Cardiac septum (tissue), 1 donor: ENCODE measurements around the gene NCEH1. TPM values are rescaled to one million over a fixed set of nuclear protein-coding genes. Genes with fewer than 3 reads are reported as not detected.
"Not testable (repeated sequence)": the region's sequence is repeated elsewhere in the genome, so short reads cannot be mapped to it uniquely, and the experiment has no call there.

Experiments used
- DNase-seq: peaks from one replicate; pipeline ENCODE4 v3.0.0-alpha.2; 2020; ENCODE audit warnings: low spot score
- intact Hi-C: fragments of 100-400 bp; cut with DNase I; formaldehyde crosslinking; loops from one replicate; pipeline ENCODE4 v1.14.0; 2022
- total RNA-seq: library from RNA; stranded (reverse); fragmentation: NEBNext Ultra II Directional; extraction: Animal tissue kit (Norgen Biotek cat#: 25700); gene quantifications from one replicate; pipeline ENCODE4 v1.2.1, GENCODE V29; 2021
- donor health status: DM: no; HTN: no; CAD: no.

The NCEH1 gene
- total RNA-seq, 1 donor from 2014 or later, result 18.5 TPM

DNA sequence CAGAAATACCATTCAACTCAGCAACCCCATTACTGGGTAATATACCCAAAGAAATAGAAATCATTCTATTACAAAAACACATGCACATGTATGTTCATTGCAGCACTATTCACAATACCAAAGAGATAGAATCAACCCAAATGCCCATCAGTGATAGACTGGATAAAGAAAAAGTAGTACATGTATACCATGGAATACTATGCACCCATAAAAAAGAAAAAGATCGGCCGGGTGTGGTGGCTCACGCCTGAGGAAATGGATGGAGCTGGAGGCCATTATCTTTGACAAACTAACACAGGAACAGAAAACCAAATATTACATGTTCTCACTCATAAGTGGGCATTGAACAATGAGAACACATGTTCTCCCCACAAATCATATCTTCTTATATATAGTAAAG lies 112.0 kb downstream of the NCEH1 start:
- no peak for DNase-seq
- intact Hi-C loops, result loop anchor here (10.0 kb wide), 1 partner anchor 54 kb away; no protein-coding TSS in a partner anchor

DNA sequence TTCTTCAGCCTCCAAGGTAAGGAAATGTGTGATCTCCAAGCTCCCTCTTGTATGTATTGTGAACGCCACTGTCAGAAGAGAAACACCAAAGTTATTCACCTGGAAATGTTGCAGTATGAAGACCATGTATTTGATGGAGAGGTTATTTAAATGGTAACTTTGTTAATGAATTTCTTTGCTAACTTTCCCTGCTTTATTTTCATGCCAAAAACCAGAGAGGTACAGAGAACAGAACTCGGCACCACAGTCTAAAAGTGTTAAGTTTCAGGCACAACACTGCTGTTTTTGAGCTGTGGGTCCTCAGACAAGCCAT lies 114.5 kb downstream of the NCEH1 start:
- no peak for DNase-seq
- intact Hi-C loops, result loop anchor here (1.0 to 10.0 kb wide), 2 partner anchors 52 to 106 kb away; no protein-coding TSS in a partner anchor

DNA sequence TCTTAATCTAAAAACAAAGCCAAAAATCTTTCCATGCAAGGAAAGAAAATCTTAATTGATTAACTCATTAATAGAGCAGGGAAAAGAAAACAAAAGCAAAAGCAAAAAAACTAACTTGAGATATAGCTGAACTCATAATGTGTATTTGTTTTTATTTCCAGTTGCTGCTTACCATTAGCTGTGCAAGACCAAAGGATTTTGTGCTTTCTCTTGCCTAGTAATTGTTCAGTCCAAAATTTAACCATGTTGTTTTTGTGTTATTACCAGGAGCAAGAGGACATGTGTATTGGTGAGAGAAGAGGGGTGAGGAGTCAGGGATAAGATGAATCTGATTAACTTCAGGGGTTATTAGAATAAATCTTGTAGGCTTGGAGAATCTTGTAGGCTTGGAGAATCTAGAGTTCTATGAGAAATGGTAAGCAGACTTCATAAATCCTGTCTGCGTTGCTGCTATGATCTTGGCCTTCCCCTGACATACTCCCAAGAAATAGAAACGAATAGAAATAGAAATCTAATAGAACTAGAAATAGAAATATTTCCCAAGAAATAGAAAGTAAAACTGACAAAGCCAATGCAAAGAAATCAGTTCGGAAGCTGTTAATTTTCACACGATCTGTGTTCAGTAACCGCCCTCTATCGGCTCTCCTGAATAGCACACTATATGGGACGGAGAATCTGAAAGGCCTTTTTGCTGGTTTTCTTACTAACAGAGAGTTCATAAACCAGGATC lies 115.0 kb downstream of the NCEH1 start:
- intact Hi-C loops, result loop anchor here (1.0 to 10.0 kb wide), 2 partner anchors 51 to 106 kb away; no protein-coding TSS in a partner anchor
- DNase-seq, result no peak

DNA sequence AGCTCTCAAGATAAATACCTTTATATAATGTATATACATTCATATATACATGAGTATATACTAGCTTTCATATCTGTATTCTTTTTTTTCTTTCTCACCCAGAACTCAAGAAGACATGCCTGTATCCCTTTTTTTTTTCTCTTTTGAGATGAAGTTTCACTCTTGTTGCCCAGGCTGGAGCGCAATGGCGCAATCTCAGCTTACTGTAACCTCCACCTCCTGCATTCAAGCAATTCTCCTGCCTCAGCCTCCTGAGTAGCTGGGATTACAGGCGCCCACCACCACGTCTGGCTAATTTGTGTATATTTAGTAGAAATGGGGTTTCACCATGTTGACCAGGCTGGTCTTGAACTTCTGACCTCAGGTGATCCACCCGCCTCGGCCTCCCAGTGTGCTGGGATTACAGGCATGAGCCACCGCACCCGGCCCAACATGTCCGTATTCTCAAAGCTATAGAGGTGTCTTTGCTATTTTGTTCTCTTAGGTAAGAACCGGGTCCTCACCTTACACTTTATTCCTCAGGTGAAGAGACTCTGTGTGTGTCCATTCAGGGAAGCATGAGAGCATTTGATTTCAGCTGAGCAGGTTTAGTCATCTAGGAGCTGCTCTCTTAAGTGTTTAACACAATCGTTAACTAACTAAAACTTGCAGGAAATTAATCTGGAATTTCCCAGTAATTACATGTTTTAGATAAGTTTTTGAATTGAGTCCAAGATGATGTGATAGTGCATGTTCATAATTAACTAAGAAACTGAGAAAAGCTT lies 115.8 kb downstream of the NCEH1 start:
- DNase-seq, result not testable (repeated sequence)
- intact Hi-C loops, result loop anchor here (10.0 kb wide), 1 partner anchor 50 kb away; no protein-coding TSS in a partner anchor

DNA sequence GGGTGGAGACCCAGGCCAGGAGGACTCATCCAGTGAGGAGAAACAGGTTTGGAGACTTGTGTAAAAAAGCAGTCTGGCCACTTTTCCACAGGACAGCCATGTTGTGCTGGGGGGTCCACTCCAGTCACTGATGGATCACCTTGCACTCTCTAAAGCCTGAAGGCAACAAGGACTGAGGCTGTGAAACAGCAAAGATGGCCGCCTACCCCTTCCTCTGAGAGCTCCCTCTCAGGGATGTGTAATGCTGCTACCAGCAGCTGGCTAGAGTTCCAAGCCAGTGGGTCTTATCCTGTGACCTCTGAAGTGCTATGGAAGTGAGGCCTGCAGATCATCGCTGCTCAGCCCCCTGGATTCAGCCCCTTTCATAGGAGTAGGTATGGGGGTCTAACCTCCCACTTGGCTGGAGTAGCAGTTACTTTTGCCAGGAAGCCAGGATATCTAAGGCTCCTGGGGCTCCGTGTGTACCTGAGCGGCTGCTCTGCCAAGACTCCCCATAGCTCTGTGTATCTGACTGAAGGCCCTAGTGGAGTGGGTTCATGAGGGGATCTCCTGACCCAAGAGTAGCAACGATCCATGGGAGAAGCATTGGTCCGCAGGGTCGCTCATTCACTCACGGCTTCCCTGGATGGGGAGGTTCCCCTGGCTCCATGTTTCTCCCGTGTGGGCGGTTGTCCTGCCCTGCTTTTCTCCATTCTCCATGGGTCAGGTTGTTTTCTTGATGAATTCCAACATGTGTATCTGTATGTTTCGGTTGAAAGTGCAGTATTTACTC lies 117.8 kb downstream of the NCEH1 start:
- DNase-seq, result no peak
- intact Hi-C loops, result loop anchor here (1.0 to 10.0 kb wide), 2 partner anchors 28 to 48 kb away; no protein-coding TSS in a partner anchor

DNA sequence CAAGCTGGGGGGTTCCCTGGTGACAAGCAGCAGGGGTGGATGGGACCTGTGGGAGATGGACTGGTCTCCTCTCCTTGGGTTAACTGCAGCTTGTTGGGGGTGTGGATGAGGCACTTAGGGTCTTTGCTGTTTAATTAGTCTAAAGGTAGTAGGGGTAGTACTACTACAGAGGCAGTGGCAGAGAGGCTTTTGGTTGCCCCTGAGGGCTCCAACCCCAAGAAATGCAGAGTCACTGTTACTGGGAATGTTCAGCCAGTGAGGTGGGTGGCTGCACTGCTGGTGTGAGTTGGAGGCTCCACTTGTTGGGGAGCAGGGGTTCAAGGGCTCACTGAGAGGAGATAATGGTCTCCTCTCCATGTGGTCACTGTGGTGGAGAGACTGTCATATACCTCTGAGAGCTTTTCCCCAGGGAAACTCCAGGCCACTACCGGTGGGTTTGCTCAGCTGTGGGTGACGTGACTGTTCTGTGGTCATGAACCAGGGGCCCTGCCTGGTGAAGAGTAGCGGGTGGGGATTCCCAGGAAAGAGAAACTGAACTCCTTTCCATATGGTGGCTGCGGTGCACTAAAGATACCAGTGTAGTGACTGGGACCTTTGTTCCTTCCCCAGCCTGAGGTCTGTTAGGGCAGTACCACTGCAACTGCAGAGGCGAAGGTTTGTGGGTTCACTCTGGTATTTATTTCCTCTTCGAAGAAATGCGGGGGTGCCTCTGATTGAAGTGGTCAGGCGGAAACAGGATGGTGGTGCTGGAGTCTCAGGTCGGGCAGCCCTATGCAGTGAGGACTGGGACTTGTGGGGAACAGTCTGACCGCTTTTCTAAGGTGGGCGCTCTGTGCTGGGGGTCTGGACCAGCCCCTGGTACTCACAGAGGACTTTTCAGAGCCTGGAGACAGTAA lies 118.7 kb downstream of the NCEH1 start:
- intact Hi-C loops, result loop anchor here (10.0 kb wide), 1 partner anchor 47 kb away; no protein-coding TSS in a partner anchor
- DNase-seq, result no peak

DNA sequence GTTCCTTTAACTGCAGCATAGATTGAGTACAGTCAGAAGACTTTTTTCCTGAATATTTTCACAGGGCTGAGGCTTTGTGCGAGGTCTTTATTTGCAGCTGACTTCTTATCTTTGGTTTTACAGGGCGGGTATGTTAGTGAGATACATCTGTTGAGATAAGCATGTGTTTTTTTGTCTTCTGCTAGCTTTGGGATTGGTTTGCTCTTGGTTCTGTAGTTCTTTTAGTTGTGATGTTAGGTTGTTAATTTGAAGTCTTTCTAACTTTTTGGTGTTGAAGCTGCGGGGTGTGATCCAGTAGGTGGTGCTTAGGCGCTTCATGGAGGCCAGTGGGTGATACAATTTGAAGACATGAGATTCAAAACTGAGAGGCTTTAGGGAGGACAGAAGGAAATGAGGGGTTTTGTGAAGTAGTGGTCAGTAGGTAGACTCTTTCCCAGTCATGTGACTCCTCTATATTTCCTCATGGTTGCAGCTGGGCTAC lies 119.7 kb downstream of the NCEH1 start:
- DNase-seq, result no peak
- intact Hi-C loops, result loop anchor here (10.0 kb wide), 1 partner anchor 46 kb away; no protein-coding TSS in a partner anchor

DNA sequence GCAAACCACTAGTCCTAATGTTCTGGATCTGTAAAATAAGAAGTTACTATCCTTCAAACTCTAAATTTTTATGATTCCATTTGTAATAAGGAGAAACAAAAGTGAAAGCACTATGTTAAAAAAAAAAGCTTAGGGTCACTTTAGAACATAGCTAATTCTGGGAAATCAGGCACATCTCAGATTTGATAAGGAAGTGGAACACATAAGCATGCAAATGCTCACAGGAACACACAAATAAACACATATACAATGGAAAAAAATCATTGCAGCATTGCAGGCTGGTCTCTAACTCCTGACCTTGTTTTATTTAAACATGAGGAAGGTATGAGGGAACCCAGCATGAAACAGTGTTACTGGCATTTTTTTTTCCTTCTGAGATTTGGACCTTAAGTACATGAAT lies 124.4 kb downstream of the NCEH1 start:
- intact Hi-C loops, result loop anchor here (5.0 kb wide), 1 partner anchor 69 kb away; no protein-coding TSS in a partner anchor
- DNase-seq, result no peak

DNA sequence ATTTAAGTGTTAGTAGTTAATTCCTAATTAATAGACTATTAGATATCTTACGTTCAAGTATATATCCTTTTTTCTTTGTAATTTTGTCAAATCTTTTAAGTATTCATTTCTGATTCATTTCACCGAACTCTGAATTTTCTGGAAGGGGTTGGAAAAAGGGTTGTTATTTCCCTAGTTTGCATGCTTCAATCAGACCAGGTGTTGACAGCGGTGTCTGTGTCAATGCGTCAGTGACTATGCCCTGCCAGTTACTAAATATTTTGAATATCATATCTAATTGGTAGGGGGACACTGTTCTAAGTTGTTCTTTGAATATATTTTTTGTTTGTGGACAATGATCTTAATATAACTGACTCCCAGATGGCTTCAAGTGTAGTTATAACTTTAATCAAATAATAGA lies 124.9 kb downstream of the NCEH1 start:
- no peak for DNase-seq
- intact Hi-C loops, result loop anchor here (5.0 kb wide), 1 partner anchor 69 kb away; no protein-coding TSS in a partner anchor

DNA sequence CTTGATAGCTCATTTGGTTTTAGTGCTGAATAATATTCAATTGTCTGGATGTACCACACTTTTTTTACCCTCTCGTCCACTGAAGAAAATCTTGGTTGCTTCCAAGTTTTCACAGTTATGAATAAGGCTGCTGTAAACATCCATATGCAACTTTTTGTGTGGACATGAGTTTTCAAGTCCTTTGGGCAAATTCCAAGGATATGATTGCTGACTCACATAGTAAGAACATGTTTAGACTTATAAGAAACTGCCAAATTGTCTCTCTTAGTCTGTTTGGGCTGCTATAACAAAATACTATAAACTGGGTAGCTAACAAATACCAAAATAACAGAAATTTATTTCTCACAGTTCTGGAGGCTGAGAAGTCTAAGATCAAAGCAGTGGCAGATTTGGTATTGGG lies 128.2 kb downstream of the NCEH1 start:
- DNase-seq, result no peak
- intact Hi-C loops, result no loop called here

DNA sequence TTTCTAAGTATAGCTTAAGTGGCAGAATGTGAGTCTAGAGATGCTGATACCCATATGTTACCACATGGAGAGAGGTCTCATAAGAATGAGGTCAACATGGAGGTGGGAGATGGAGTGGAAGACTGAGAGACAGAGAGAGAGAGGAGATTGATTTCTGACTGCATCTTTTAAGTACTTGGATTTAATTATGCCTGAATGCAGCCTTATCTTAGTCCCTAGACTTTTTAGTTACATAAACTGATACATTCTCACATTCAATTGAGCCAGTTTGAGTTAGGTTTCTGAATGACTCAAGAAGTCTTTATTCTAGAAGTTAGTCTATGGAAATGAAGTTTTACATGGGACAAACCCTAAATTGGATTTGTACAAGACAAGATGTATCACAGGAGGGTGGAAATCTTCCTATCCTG lies 129.1 kb downstream of the NCEH1 start:
- intact Hi-C loops, result no loop called here

DNA sequence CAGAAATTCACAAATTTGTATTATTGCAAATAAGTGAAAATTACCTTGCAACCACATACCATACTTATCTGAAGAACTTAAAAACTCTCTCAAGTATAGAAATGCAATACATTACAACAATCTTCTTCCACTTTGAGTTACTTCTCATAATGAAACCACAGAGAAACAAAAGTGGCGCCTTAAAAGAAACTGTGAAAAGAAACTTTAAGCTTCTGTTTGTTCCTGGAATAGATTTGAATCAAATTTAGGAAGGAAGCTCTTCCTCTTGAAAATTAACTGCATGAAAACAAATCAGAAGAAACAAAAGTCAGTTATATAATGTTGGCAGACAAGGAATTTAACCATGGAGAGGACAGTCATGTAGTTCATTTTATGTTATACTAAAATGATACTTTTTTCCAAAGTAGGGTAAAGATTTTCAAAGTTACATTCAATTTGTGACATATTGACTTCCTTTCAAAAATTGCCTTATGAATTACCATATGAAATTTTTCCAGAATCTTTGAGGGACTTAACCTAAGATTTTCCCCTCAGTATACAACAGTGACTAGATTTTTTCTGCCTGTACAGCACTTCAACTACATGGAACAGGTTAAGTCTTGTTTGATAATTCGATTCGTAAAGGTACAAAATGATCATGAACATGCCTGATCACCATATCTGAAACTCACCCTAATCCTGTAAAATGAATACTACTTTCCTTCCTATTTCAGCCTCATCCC lies 130.0 kb downstream of the NCEH1 start:
- no peak for DNase-seq
- intact Hi-C loops, result no loop called here

More for the DNA sequence above, 129.1 kb downstream of the NCEH1 start:
- DNase-seq, result no peak

Other genes starting within 250 kb of the NCEH1 start
- gene TNFSF10, start 187.6 kb downstream of the NCEH1 start, total RNA-seq, result 13.0 TPM
- gene ECT2, start 39.7 kb upstream of the NCEH1 start, total RNA-seq, result 3.0 TPM